Endodermal cell (in vitro differentiated cells): ENCODE measurements around the gene IGFBP3. TPM values are rescaled to one million over a fixed set of nuclear protein-coding genes. Genes with fewer than 3 reads are reported as not detected.

Experiments
- DNase-seq: peaks from one replicate; pipeline ENCODE4 v3.0.0-alpha.2; 2017
- H3K27ac ChIP-seq: 2 replicates; pipeline ENCODE4 v1.5.1; 2013; ENCODE audit warnings: mild to moderate bottlenecking, low read depth, low read length, moderate library complexity
- H3K27me3 ChIP-seq: 2 replicates; pipeline ENCODE4 v1.6.1; 2013; ENCODE audit warnings: mild to moderate bottlenecking, low read length, moderate library complexity; ENCODE audit not compliant: insufficient read depth, control insufficient read depth, poor library complexity, severe bottlenecking
- H3K36me3 ChIP-seq: 2 replicates; pipeline ENCODE4 v1.7.0; 2013; ENCODE audit warnings: mild to moderate bottlenecking, low read length, moderate library complexity; ENCODE audit not compliant: control insufficient read depth, insufficient read depth
- H3K4me1 ChIP-seq: one replicate; pipeline ENCODE4 v1.7.0; 2013; ENCODE audit warnings: low read length; ENCODE audit not compliant: control insufficient read depth, insufficient read depth
- H3K4me3 ChIP-seq: 2 replicates; pipeline ENCODE4 v1.5.1; 2013; ENCODE audit warnings: mild to moderate bottlenecking, low read length, moderate library complexity
- H3K9ac ChIP-seq: 2 replicates; pipeline ENCODE4 v1.6.1; 2013; ENCODE audit warnings: mild to moderate bottlenecking, low read length, moderate library complexity; ENCODE audit not compliant: poor library complexity, severe bottlenecking; ENCODE audit errors: extremely low read depth
- H3K9me3 ChIP-seq: 2 replicates; pipeline ENCODE4 v1.6.1; 2013; ENCODE audit warnings: mild to moderate bottlenecking, low read length, moderate library complexity; ENCODE audit not compliant: control insufficient read depth
- H3K27ac Mint-ChIP-seq: 2 replicates; pipeline ENCODE4 v1.8.0; 2020; ENCODE audit warnings: mixed read lengths
- H3K27me3 Mint-ChIP-seq: 2 replicates; pipeline ENCODE4 v1.8.0; 2021; ENCODE audit warnings: mild to moderate bottlenecking, mixed read lengths; ENCODE audit not compliant: insufficient read depth
- H3K36me3 Mint-ChIP-seq: 2 replicates; pipeline ENCODE4 v1.8.0; 2020; ENCODE audit warnings: low read depth, mixed read lengths
- H3K4me1 Mint-ChIP-seq: 2 replicates; pipeline ENCODE4 v1.8.0; 2020; ENCODE audit warnings: mixed read lengths
- H3K4me3 Mint-ChIP-seq: 2 replicates; pipeline ENCODE4 v1.8.0; 2020; ENCODE audit warnings: mild to moderate bottlenecking, moderate library complexity, mixed read lengths
- H3K9me3 Mint-ChIP-seq: 2 replicates; pipeline ENCODE4 v1.8.0; 2020; ENCODE audit warnings: mild to moderate bottlenecking, mixed read lengths
- WGBS, 2 experiments: methylation state at CpG; one replicate each; pipeline versions ENCODE4 v1.1.5 to v1.1.7; 2013; ENCODE audit warnings: missing lambda C conversion rate in 2 of 2, mixed read lengths in 1 of 2; ENCODE audit not compliant: insufficient coverage in 1 of 2, insufficient read length in 1 of 2; 5-methylcytosine and 5-hydroxymethylcytosine counted together
- long read RNA-seq, 4 experiments: library from polyadenylated mRNA in 2 of 4; library from RNA in 1 of 4; library from capped mRNA in 1 of 4; stranded (forward) in 3 of 4; unstranded in 1 of 4; transcript quantifications; one replicate each; pipeline ENCODE4 v2.0.0, GENCODE V29; 2020 to 2021; ENCODE audit warnings: inconsistent platforms in 1 of 4
- polyA plus RNA-seq, 2 experiments: library from polyadenylated mRNA; stranded (reverse); fragments of 50-300 nt; gene quantifications; one replicate each; pipeline ENCODE4 v1.2.3, GENCODE V29; 2013
- total RNA-seq, 2 donors: library from RNA; stranded (reverse); fragmentation: NEBNext Ultra II Directional in 1 of 2; extraction: Animal tissue kit (Norgen Biotek cat#: 25700) in 1 of 2; gene quantifications; 2 replicates in 1 of 2; 3 replicates in 1 of 2; pipeline ENCODE4 v1.2.1, GENCODE V29; 2021
- TF ChIP-seq, protein P1 (sequence below): fragments of 200-600 bp; sonication (generic); conservative IDR thresholded peaks from 2 replicates; pipeline ENCODE4 v1.5.0; 2021; ENCODE audit warnings: antibody characterized with exemption, mild to moderate bottlenecking

Gene IGFBP3, protein sequence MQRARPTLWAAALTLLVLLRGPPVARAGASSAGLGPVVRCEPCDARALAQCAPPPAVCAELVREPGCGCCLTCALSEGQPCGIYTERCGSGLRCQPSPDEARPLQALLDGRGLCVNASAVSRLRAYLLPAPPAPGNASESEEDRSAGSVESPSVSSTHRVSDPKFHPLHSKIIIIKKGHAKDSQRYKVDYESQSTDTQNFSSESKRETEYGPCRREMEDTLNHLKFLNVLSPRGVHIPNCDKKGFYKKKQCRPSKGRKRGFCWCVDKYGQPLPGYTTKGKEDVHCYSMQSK
- total RNA-seq, result 10 to 100 TPM in 1 of 2 donors, 1 to 10 TPM in 1; 7.4 to 20.3 TPM
- polyA plus RNA-seq (2013, experiment 1 of 2), result 19.3 TPM
- polyA plus RNA-seq (2013, experiment 2 of 2), result 13.4 TPM
- long read RNA-seq, experiment 1, transcript IGFBP3-201 (5 exons, 2,262 nt), result major isoform, 8 of 11 reads
- long read RNA-seq, experiment 1, partial matches to known transcripts, result 1 of 11 reads
- long read RNA-seq, experiment 1, other reads (novel, unspliced or antisense), result 1 of 11 reads
- long read RNA-seq, experiment 2, transcript IGFBP3-201 (5 exons, 2,262 nt), result major isoform, 12 of 13 reads
- long read RNA-seq, experiment 2, partial matches to known transcripts, result 0 of 13 reads
- long read RNA-seq, experiment 2, other reads (novel, unspliced or antisense), result 1 of 13 reads
- long read RNA-seq, experiment 3, transcript IGFBP3-201 (5 exons, 2,262 nt), result major isoform, 35 of 36 reads
- long read RNA-seq, experiment 3, partial matches to known transcripts, result 0 of 36 reads
- long read RNA-seq, experiment 3, other reads (novel, unspliced or antisense), result 1 of 36 reads
- long read RNA-seq, experiment 4, result 0 reads

DNA sequence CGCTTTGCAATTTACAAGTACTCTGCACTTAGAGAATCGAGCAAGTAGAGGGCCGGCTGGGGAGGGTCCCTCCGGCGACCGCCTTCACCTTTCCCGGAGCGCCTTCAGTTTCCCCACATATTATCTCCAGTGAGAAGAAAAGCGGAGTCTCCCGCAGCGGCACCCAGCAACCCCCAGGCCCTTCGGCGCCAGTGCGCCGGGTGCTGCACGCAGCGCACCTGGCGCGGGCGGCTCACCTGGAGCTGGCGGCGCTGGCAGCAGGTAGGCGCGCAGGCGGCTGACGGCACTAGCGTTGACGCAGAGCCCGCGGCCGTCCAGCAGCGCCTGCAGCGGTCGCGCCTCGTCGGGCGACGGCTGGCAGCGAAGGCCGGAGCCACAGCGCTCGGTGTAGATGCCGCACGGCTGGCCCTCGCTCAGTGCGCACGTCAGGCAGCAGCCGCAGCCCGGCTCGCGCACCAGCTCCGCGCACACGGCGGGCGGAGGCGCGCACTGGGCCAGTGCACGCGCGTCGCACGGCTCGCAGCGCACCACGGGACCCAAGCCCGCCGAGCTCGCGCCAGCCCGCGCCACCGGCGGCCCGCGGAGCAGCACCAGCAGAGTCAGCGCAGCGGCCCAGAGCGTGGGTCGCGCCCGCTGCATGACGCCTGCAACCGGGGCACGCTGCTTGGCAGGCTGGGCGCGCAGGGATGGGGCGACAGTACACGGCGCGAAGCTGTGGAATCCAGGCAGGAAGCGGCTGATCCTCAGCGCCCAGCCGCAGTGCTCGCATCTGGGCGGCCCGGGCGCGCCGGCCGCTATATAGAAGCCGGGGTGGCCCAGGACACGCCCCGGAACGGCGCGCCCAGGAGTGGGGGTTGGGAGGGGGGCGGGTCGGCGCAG lies at the start of gene IGFBP3:
IGFBP3 (minus strand) TSS at position 771 of the 879 bp plus-strand sequence; CDS start at position 639, 132 bp downstream.
- H3K27ac ChIP-seq, result no peak within 1 kb of the TSS
- Mint-ChIP-seq H3K36me3 (no peaks in the 10 kb centered on the region), H3K4me1 (peaks cover 13% of the 10 kb centered on the region), H3K4me3 (peak within 1 kb of the TSS; percentile 60), H3K9me3 (no peaks in the 10 kb centered on the region), H3K27me3 (peaks cover 95% of the 10 kb centered on the region), H3K27ac (no peak within 1 kb of the TSS)
- no peaks in the 10 kb centered on the region for H3K36me3 ChIP-seq
- DNase-seq, result peak; percentile 89
- WGBS, 2 experiments, result 1 to 2% methylated on average over 21 to 111 of the region's 111 CpGs
- H3K9ac ChIP-seq, result peak within 1 kb of the TSS; percentile 30
- H3K4me1 ChIP-seq, result no peaks in the 10 kb centered on the region
- TF ChIP-seq, protein P1, sequence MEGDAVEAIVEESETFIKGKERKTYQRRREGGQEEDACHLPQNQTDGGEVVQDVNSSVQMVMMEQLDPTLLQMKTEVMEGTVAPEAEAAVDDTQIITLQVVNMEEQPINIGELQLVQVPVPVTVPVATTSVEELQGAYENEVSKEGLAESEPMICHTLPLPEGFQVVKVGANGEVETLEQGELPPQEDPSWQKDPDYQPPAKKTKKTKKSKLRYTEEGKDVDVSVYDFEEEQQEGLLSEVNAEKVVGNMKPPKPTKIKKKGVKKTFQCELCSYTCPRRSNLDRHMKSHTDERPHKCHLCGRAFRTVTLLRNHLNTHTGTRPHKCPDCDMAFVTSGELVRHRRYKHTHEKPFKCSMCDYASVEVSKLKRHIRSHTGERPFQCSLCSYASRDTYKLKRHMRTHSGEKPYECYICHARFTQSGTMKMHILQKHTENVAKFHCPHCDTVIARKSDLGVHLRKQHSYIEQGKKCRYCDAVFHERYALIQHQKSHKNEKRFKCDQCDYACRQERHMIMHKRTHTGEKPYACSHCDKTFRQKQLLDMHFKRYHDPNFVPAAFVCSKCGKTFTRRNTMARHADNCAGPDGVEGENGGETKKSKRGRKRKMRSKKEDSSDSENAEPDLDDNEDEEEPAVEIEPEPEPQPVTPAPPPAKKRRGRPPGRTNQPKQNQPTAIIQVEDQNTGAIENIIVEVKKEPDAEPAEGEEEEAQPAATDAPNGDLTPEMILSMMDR, result no peak
- H3K27me3 ChIP-seq, result peaks cover 90% of the 10 kb centered on the region
- no peaks in the 10 kb centered on the region for H3K9me3 ChIP-seq
- H3K4me3 ChIP-seq, result peak within 1 kb of the TSS; percentile 74

DNA sequence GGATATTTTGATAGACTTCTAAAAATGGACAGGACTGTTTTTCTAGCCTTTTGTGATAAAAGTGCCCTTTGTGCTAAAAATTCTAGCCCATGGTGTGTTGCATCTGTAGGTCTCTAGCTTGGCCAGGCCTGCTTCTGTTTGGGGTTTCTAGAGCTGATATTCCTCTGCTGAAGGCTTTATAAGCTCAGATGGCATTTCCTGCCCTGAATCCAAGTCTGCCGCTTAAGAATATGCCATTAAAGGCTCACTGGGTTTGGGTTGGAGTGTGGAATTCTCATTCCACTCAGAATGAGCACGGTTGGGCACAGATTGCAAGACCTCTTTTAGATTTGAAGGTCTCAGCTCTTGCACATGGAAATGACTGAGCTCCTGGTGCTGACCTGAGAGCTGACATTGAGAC lies 49.4 kb upstream of the IGFBP3 start:
- no peak overlapping the region for H3K4me3 ChIP-seq
- no peaks in the 10 kb centered on the region for H3K27me3 Mint-ChIP-seq
- H3K27ac Mint-ChIP-seq, result no peak overlapping the region
- WGBS, 2 experiments, result 86 to 100% methylated on average over 1 to 2 of the region's 2 CpGs
- H3K9ac ChIP-seq, result no peak overlapping the region
- no peak overlapping the region for H3K4me3 Mint-ChIP-seq
- no peaks in the 10 kb centered on the region for H3K4me1 Mint-ChIP-seq
- no peak overlapping the region for H3K27ac ChIP-seq
- H3K36me3 Mint-ChIP-seq, result no peaks in the 10 kb centered on the region
- TF ChIP-seq, protein P1, result no peak
- no peaks in the 10 kb centered on the region for H3K4me1 ChIP-seq
- H3K9me3 Mint-ChIP-seq, result no peaks in the 10 kb centered on the region
- no peaks in the 10 kb centered on the region for H3K9me3 ChIP-seq
- peak; percentile 27 for DNase-seq
- no peaks in the 10 kb centered on the region for H3K36me3 ChIP-seq
- no peaks in the 10 kb centered on the region for H3K27me3 ChIP-seq

DNA sequence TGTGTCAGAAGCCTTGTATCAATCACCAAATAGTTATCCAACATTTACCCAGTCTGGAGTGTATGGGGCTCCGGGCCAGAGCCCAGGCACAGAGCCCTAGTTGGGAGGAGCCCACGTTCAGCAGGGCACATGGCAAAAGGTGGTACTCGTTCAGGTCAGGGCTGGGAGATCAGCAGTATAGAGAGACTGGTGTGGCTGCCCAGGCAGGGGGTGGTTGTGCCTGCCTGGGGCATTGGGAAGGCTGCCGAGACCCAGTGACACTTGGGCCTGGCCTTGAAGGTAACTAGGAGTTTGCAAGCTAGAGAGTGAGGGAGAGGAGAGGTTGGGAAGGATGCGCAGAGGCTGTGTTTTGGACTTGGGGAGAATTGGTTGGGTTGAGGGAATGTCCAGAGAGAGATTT lies 48.9 kb upstream of the IGFBP3 start:
- no peaks in the 10 kb centered on the region for H3K27me3 Mint-ChIP-seq
- 94 to 100% methylated on average over 2 to 5 of the region's 5 CpGs for WGBS, 2 experiments
- Histone ChIP-seq H3K27me3 (no peaks in the 10 kb centered on the region), H3K9me3 (no peaks in the 10 kb centered on the region), H3K36me3 (no peaks in the 10 kb centered on the region), H3K4me3 (no peak overlapping the region), H3K4me1 (no peaks in the 10 kb centered on the region), H3K27ac (no peak overlapping the region), H3K9ac (no peak overlapping the region)
- no peaks in the 10 kb centered on the region for H3K4me1 Mint-ChIP-seq
- H3K4me3 Mint-ChIP-seq, result no peak overlapping the region
- H3K9me3 Mint-ChIP-seq, result no peaks in the 10 kb centered on the region
- TF ChIP-seq, protein P1, result no peak
- H3K36me3 Mint-ChIP-seq, result no peaks in the 10 kb centered on the region
- no peak overlapping the region for H3K27ac Mint-ChIP-seq
- DNase-seq, result peak; percentile 24
